22Rv1 (cell line): ENCODE measurements around the gene RAC2.

Experiments
- ZFX ChIP-seq: fragments of 450-650 bp; IDR thresholded peaks from 2 replicates; pipeline ENCODE4 v1.6.1; 2017; ENCODE audit warnings: antibody characterized with exemption, borderline replicate concordance
- TF ChIP-seq, protein P1 (sequence below): fragments of 450-650 bp; IDR thresholded peaks from 2 replicates; pipeline ENCODE4 v1.5.1; 2017; ENCODE audit warnings: mild to moderate bottlenecking

DNA sequence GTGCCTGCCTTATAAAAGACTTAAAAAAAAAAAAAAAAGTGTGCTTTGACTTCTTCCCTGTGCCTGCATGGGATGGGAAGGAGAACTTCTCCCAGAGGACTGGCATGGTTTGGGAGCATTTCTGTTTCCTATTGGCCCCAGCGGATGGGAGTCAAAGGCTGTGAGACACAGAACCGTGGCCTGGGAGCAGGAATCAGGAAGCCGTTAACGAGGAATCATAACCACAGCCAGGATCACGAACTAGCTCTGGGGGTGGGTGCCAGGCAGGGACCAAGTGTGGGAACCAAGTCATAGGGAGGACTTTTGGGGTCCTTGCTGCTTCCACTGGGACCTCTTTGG, 56.5 kb downstream of the RAC2 start:
- TF ChIP-seq, protein P1, sequence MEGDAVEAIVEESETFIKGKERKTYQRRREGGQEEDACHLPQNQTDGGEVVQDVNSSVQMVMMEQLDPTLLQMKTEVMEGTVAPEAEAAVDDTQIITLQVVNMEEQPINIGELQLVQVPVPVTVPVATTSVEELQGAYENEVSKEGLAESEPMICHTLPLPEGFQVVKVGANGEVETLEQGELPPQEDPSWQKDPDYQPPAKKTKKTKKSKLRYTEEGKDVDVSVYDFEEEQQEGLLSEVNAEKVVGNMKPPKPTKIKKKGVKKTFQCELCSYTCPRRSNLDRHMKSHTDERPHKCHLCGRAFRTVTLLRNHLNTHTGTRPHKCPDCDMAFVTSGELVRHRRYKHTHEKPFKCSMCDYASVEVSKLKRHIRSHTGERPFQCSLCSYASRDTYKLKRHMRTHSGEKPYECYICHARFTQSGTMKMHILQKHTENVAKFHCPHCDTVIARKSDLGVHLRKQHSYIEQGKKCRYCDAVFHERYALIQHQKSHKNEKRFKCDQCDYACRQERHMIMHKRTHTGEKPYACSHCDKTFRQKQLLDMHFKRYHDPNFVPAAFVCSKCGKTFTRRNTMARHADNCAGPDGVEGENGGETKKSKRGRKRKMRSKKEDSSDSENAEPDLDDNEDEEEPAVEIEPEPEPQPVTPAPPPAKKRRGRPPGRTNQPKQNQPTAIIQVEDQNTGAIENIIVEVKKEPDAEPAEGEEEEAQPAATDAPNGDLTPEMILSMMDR = no peak
- no peak for TF ChIP-seq ZFX
